ENCODE data around the gene HMSD. TPM values are rescaled to one million over a fixed set of nuclear protein-coding genes. Genes with fewer than 3 reads are reported as not detected.

The HMSD gene
- total RNA-seq, 6 experiments from 2014 or later, result 0.21 to 0.38 TPM; not detected in 4

DNA sequence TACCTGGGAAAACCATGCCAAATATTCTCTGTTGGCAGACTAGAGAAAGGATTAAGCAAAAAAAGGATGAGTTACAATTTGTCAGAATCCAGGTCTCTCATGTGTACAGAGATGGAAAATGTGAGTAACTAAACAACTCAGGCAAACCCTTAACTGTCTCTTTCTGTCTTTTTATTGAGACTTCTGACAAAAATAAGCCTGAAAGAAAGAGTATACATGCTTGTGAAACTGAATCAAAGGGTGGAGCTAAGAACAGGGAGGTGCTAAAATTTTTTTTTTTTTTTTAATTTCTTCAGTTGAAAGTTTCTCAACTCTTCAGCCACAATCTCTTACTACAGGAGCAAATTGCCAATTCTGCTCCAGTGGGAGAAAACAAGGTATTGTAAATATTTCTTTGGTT, 41.4 kb upstream of the HMSD start, which contains the start of gene SERPINB10:
SERPINB10 (plus strand) TSS at position 295 of the 400 bp plus-strand sequence. CDS start 7,553 bp downstream, outside the sequence.
- no peak within 1 kb of the TSS for H3K27ac Mint-ChIP-seq
- DNase-seq, result no peak
- no peaks in the 10 kb centered on the region for H3K4me1 Mint-ChIP-seq (ENCODE audit: low read depth)

DNA sequence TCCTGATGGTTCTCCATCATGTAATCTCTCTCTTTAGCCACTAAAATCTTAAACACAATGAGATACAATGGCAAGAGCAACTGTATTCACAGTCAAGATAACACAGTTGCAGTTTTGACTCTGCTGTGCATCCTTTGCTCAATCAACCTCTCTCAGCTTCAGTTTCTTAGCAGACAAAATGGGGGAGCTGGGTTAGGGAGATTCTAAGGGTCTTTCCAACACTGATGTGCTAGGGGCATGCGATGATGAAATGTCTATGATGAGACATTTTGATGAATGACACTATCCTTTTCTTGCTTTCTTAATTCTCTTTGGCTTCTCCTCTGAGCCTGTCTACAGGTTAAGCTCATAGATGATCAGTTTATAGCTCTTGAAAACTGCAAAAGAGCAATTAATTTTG, 40.2 kb upstream of the HMSD start:
- H3K4me1 Mint-ChIP-seq (ENCODE audit: low read depth), result no peaks in the 10 kb centered on the region
- TF ChIP-seq, protein P1, sequence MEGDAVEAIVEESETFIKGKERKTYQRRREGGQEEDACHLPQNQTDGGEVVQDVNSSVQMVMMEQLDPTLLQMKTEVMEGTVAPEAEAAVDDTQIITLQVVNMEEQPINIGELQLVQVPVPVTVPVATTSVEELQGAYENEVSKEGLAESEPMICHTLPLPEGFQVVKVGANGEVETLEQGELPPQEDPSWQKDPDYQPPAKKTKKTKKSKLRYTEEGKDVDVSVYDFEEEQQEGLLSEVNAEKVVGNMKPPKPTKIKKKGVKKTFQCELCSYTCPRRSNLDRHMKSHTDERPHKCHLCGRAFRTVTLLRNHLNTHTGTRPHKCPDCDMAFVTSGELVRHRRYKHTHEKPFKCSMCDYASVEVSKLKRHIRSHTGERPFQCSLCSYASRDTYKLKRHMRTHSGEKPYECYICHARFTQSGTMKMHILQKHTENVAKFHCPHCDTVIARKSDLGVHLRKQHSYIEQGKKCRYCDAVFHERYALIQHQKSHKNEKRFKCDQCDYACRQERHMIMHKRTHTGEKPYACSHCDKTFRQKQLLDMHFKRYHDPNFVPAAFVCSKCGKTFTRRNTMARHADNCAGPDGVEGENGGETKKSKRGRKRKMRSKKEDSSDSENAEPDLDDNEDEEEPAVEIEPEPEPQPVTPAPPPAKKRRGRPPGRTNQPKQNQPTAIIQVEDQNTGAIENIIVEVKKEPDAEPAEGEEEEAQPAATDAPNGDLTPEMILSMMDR (IDR thresholded peaks at IDR 0.05), result no peak
- H3K27me3 Mint-ChIP-seq (ENCODE audit: insufficient read depth), result peaks cover 26% of the 10 kb centered on the region

More for the DNA sequence above, 41.4 kb upstream of the HMSD start, which contains the start of gene SERPINB10:
- TF ChIP-seq, protein P1 (IDR thresholded peaks at IDR 0.05), result no peak
- no peaks in the 10 kb centered on the region; the same call in none of the 2 replicates for H3K36me3 Mint-ChIP-seq (ENCODE audit: low read depth)
- H3K27me3 Mint-ChIP-seq (ENCODE audit: insufficient read depth), result peaks cover 21% of the 10 kb centered on the region
- H3K9me3 Mint-ChIP-seq, result no peaks in the 10 kb centered on the region
- H3K4me3 Mint-ChIP-seq, result no peak within 1 kb of the TSS

DNA sequence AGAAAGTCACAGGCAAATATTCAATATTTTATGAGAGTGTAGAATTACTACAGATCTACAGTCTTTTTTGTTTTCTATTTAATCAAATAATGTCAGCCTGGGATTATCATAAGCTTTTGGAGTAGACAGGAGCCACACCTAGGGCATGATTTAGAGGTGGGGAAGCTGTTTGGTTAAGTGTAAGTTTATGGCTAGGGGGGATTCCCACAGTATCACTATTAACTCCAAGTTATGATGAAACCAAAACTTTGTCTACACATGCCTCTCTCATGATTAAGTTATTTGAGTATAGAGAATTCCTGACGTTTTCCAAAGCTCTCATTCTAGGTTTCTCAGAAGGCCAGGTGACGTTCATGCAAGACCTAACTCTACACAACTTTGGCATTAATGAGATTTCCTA, 39.2 kb upstream of the HMSD start:
- no peak for DNase-seq
- no peaks in the 10 kb centered on the region for H3K9me3 Mint-ChIP-seq

More for the DNA sequence above, 40.2 kb upstream of the HMSD start:
- Mint-ChIP-seq H3K9me3 (no peaks in the 10 kb centered on the region), H3K36me3 (ENCODE audit: low read depth) (no peaks in the 10 kb centered on the region; the same call in 1 of the 2 replicates), H3K4me3 (no peak overlapping the region), H3K27ac (no peak overlapping the region)
- no peak for DNase-seq

DNA sequence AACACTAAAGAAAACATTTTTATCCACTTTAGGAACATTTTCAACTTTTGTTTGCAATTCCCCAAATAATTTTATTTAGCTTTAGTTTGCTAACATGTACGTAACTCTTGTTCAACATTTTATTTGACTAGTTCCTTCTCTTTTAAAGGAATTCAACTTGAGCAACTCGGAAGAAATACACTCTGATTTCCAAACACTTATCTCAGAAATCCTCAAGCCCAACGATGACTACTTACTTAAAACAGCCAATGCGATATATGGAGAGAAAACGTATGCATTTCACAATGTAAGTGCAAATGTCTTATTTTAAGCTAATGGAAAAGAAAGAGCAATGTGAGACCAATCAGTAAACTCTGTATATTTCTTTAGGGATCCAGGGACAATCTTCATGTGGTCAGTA, 31.3 kb upstream of the HMSD start:
- peaks cover 9% of the 10 kb centered on the region; the same call in 1 of the 2 replicates for H3K4me1 Mint-ChIP-seq (ENCODE audit: low read depth)
- peaks cover 15% of the 10 kb centered on the region for H3K27me3 Mint-ChIP-seq (ENCODE audit: insufficient read depth)
- TF ChIP-seq, protein P1 (IDR thresholded peaks at IDR 0.05), result no peak
- DNase-seq, result no peak
- H3K4me3 Mint-ChIP-seq, result no peak overlapping the region
- no peaks in the 10 kb centered on the region for H3K9me3 Mint-ChIP-seq
- H3K36me3 Mint-ChIP-seq (ENCODE audit: low read depth), result no peaks in the 10 kb centered on the region
- no peak overlapping the region for H3K27ac Mint-ChIP-seq

More for the DNA sequence above, 39.2 kb upstream of the HMSD start:
- H3K27ac Mint-ChIP-seq, result no peak overlapping the region
- TF ChIP-seq, protein P1 (IDR thresholded peaks at IDR 0.05), result no peak
- H3K4me1 Mint-ChIP-seq (ENCODE audit: low read depth), result no peaks in the 10 kb centered on the region
- H3K4me3 Mint-ChIP-seq, result no peak overlapping the region
- H3K36me3 Mint-ChIP-seq (ENCODE audit: low read depth), result no peaks in the 10 kb centered on the region; the same call in 1 of the 2 replicates
- H3K27me3 Mint-ChIP-seq (ENCODE audit: insufficient read depth), result peaks cover 26% of the 10 kb centered on the region; the same call in 1 of the 2 replicates

DNA sequence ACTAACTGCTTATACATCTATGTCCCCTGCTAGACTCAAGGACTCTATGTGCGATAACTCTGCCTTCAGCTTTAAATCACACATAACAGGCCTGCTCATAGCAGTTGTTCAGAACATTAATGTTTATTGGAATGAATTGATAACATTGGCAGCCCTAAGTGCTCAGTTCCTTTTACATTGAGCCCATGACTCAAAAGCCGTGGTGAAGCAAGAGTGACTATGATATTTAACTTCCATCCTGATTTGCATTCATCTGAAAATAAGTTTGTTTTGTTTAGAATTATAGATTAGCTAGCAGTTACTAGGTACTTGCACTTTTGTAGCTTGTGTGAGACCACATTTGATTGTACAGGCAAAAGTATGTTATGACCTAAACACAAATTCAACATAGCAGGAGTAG, 27.1 kb upstream of the HMSD start:
- no peaks in the 10 kb centered on the region for H3K9me3 Mint-ChIP-seq
- H3K4me3 Mint-ChIP-seq, result no peak overlapping the region
- no peak overlapping the region for H3K27ac Mint-ChIP-seq
- H3K4me1 Mint-ChIP-seq (ENCODE audit: low read depth), result peaks cover 37% of the 10 kb centered on the region
- H3K27me3 Mint-ChIP-seq (ENCODE audit: insufficient read depth), result peaks cover 2% of the 10 kb centered on the region; the same call in 1 of the 2 replicates
- no peaks in the 10 kb centered on the region for H3K36me3 Mint-ChIP-seq (ENCODE audit: low read depth)
- TF ChIP-seq, protein P1 (IDR thresholded peaks at IDR 0.05), result no peak
- no peak for DNase-seq
